CD4-positive, CD25-positive, alpha-beta regulatory T cell (primary cell): ENCODE results near the gene RASAL2. TPM values are rescaled to one million over a fixed set of nuclear protein-coding genes. Genes with fewer than 3 reads are reported as not detected.

Experiments
- ATAC-seq, 2 donors: fragments of 150-1000 bp; cut with Tn5 transposase; one replicate each; pipeline ENCODE4 v1.10.0; 2021; ENCODE audit warnings: low read depth in 2 of 2, moderate number of reproducible peaks in 2 of 2, moderate library complexity in 1 of 2
- DNase-seq, 3 donors: peaks; one replicate each; pipeline versions ENCODE4 v3.0.0 to v3.0.0-alpha.2; 2012 to 2022; ENCODE audit warnings: mixed read lengths in 1 of 3
- H3K27ac ChIP-seq: one replicate; pipeline ENCODE4 v1.7.0; 2013; ENCODE audit warnings: mild to moderate bottlenecking, low read length; ENCODE audit not compliant: insufficient read depth, poor library complexity, severe bottlenecking
- H3K27me3 ChIP-seq: one replicate; pipeline ENCODE4 v1.7.0; 2013; ENCODE audit warnings: low read length; ENCODE audit not compliant: control insufficient read depth, insufficient read depth
- H3K36me3 ChIP-seq: one replicate; pipeline ENCODE4 v1.7.0; 2013; ENCODE audit warnings: mild to moderate bottlenecking, low read length, moderate library complexity; ENCODE audit not compliant: control insufficient read depth, insufficient read depth
- H3K4me1 ChIP-seq: 2 replicates; pipeline ENCODE4 v1.7.0; 2013; ENCODE audit warnings: mild to moderate bottlenecking, low read length; ENCODE audit not compliant: insufficient read depth, control insufficient read depth, poor library complexity, severe bottlenecking
- H3K4me3 ChIP-seq: one replicate; pipeline ENCODE4 v1.7.0; 2013; ENCODE audit warnings: low read depth, mild to moderate bottlenecking, low read length, moderate library complexity
- H3K9me3 ChIP-seq, 2 experiments: 1 replicate in 1 of 2; 2 replicates in 1 of 2; pipeline ENCODE4 v1.7.0; 2013; ENCODE audit warnings: low read length in 2 of 2, mild to moderate bottlenecking in 1 of 2, moderate library complexity in 1 of 2; ENCODE audit not compliant: control insufficient read depth in 2 of 2
- H3K27ac Mint-ChIP-seq, 3 donors: one replicate each; pipeline ENCODE4 v1.8.0; 2020 to 2022; ENCODE audit warnings: mild to moderate bottlenecking in 3 of 3, mixed read lengths in 3 of 3, moderate library complexity in 2 of 3
- H3K27me3 Mint-ChIP-seq: one replicate; pipeline ENCODE4 v1.8.0; 2022; ENCODE audit warnings: mild to moderate bottlenecking, mixed read lengths
- H3K36me3 Mint-ChIP-seq: one replicate; pipeline ENCODE4 v1.8.0; 2020; ENCODE audit warnings: mixed read lengths
- H3K4me1 Mint-ChIP-seq, 4 donors: one replicate each; pipeline ENCODE4 v1.8.0; 2020 to 2022; ENCODE audit warnings: mixed read lengths in 4 of 4, mild to moderate bottlenecking in 1 of 4
- H3K4me3 Mint-ChIP-seq, 4 donors: one replicate each; pipeline ENCODE4 v1.8.0; 2020 to 2022; ENCODE audit warnings: mild to moderate bottlenecking in 4 of 4, mixed read lengths in 4 of 4, moderate library complexity in 3 of 4
- H3K9me3 Mint-ChIP-seq, 7 donors: one replicate each; pipeline ENCODE4 v1.8.0; 2020 to 2022; ENCODE audit warnings: mixed read lengths in 7 of 7, mild to moderate bottlenecking in 3 of 7, moderate library complexity in 2 of 7
- polyA plus RNA-seq, 4 donors: library from polyadenylated mRNA; unstranded; fragments of 300-500 nt; fragmentation: Illumina TruSeq; gene quantifications; one replicate each; pipeline ENCODE4 v1.2.3, GENCODE V29; 2021
- total RNA-seq: library from RNA; stranded (reverse); gene quantifications from one replicate; pipeline ENCODE4 v1.2.3, GENCODE V29; 2022

Gene RASAL2
- total and polyA plus RNA-seq, 5 donors from 2014 or later: not detected

DNA sequence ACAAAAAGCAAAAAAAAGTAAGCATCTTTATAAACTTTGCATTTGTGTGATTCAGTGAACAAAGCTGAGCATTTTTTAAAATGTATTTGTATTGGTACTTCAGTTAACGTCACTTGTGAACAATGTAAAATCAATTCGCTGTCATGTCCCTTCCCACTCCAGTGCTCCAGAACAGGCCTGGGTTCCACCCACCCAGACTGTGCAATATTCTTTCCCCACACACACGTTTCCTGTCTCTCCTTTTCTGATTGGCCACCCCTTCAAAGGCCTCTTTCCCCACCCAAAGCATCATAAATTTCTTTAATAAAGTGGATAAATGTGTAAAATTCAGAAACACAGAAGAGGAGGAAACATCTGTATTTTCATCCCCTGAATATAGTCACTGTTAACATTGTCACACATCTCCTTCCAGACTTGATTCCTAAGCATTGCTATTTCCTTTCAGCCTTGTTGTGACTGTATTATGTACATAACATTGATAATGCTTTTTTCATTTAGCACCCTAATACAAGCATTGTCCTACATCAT, 390.9 kb downstream of the RASAL2 start:
- Histone ChIP-seq H3K27me3 (no peaks in the 10 kb centered on the region), H3K36me3 (no peaks in the 10 kb centered on the region), H3K27ac (no peak overlapping the region), H3K4me3 (no peak overlapping the region), H3K4me1 (no peaks in the 10 kb centered on the region), H3K9me3 (no peaks in the 10 kb centered on the region)
- H3K9me3 Mint-ChIP-seq: peaks cover 0 to 1% (median 0%) of the 10 kb centered on the region in 7 donors
- peaks cover 22% of the 10 kb centered on the region for H3K27me3 Mint-ChIP-seq
- no peak overlapping the region for H3K27ac Mint-ChIP-seq
- H3K4me1 Mint-ChIP-seq: no peaks in the 10 kb centered on the region
- ATAC-seq (no peak), DNase-seq (no peak)
- H3K36me3 Mint-ChIP-seq: no peaks in the 10 kb centered on the region
- no peak overlapping the region for H3K4me3 Mint-ChIP-seq

DNA sequence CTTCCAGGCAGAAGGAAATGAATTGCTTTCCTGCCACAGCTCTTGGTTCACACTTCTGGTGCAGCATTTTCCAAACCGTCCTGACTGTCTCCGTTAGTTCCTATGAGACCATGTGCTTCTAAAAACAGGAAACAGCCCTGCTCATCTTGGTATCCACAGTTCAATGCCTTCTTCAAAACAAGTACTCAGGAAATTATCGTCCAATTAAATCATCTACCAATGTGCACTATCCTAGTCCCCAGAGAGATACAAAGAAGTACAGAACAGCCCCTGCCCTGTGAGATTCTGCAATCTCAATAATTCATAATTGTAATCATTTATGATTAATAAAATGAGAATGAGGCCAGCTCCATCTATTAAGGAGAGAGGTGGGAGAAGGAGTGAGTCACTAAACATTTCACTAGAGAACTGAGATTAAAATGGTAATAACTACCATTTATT, 391.7 kb downstream of the RASAL2 start:
- H3K4me1 ChIP-seq: no peaks in the 10 kb centered on the region
- H3K9me3 ChIP-seq: no peaks in the 10 kb centered on the region
- H3K36me3 ChIP-seq: no peaks in the 10 kb centered on the region
- no peaks in the 10 kb centered on the region for H3K4me1 Mint-ChIP-seq
- H3K27me3 Mint-ChIP-seq: peaks cover 22% of the 10 kb centered on the region
- H3K36me3 Mint-ChIP-seq: no peaks in the 10 kb centered on the region
- no peaks in the 10 kb centered on the region for H3K27me3 ChIP-seq
- no peak overlapping the region for H3K27ac Mint-ChIP-seq
- H3K9me3 Mint-ChIP-seq: peaks cover 0 to 1% (median 0%) of the 10 kb centered on the region in 7 donors
- H3K4me3 ChIP-seq: no peak overlapping the region
- ATAC-seq: no peak
- no peak overlapping the region for H3K27ac ChIP-seq
- DNase-seq: no peak
- no peak overlapping the region for H3K4me3 Mint-ChIP-seq

DNA sequence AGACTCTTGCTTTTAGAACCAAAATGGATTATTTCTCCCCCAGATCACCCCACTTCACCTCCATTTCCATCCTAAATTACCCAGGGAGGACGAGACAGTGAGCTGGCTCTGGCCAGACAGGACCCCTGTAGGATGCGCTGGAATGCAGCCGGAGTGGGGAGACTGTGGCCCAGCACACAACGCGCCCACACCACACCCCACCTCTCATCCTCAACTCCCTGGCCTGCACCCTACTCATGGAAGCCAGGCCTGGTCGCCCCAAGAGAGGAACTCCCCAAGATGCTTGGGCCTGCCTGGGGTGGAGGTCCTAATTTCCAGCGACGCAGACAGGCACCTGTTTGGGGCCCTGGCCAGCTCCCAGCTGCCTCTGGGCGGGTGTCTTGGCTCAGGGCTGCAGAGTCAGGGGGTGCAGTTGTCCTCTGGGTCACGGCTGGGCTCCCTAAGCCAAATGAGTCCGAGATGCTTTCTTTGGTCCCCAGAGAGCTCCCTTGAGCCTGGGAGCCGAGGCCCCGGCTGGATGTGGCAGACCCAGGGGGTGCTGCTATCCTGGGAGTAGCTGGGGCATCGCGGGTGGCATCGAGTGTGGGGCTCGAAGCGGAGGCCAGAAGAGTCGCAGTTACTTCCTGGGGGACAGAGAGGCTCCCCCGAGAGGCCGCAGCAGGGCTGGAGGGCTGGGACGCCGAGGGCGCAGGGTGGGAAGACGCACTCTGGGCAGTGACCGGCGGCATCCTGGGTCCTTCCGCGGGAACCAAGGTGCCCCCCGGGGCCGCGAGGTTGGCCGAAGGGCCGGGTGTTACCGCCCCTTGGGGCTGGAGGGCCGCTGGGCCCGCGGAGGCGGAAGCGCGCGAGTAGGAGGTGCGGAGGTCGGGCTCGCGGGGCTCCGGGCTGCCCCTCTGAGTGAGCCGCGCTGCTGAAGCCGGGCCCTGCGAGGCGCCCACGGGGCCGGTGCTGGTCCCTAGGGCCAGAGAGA, 392.5 kb downstream of the RASAL2 start:
- no peaks in the 10 kb centered on the region for H3K36me3 ChIP-seq
- Mint-ChIP-seq H3K27me3 (peaks cover 22% of the 10 kb centered on the region), H3K4me1 (no peaks in the 10 kb centered on the region), H3K36me3 (no peaks in the 10 kb centered on the region), H3K27ac (no peak overlapping the region), H3K4me3 (no peak overlapping the region), H3K9me3 (peaks cover 0 to 1% (median 0%) of the 10 kb centered on the region in 7 donors)
- H3K27me3 ChIP-seq: no peaks in the 10 kb centered on the region
- ATAC-seq: no peak
- H3K4me1 ChIP-seq: no peaks in the 10 kb centered on the region
- H3K27ac ChIP-seq: no peak overlapping the region
- DNase-seq: no peak
- no peaks in the 10 kb centered on the region for H3K9me3 ChIP-seq
- no peak overlapping the region for H3K4me3 ChIP-seq

DNA sequence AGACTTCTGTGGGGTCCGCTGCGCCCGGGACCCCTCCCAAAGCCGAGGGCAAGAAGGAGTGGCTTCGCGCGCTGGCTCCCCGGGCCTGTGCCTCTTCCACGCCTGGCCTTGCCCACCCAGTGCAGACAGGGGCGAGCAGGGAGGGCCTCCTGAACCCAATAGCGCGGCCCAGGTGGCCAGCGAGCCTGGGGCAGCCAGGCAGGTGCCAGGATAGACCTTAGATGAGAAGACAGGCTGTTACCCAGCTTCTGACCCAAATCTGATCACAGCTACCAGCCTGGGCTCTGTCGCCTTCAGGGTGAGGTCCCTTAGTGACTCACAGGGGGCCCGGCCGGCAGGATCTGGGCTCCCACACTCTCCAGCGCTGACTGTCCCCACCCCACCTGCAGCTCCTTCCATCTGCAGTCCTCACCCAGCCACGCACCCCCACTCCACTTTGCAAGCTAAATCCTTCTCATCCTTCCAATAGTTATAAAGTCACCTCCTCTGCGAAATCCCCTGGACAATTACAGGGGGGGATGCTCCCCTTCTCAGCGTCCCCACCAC, 393.2 kb downstream of the RASAL2 start:
- Mint-ChIP-seq H3K9me3 (peaks cover 0 to 1% (median 0%) of the 10 kb centered on the region in 7 donors), H3K27me3 (peaks cover 22% of the 10 kb centered on the region), H3K4me3 (no peak overlapping the region), H3K36me3 (no peaks in the 10 kb centered on the region), H3K4me1 (no peaks in the 10 kb centered on the region), H3K27ac (peak overlapping the region in 1 of 3 donors; percentile 72)
- ATAC-seq (no peak), DNase-seq (no peak)
- Histone ChIP-seq H3K9me3 (no peaks in the 10 kb centered on the region), H3K4me1 (no peaks in the 10 kb centered on the region), H3K36me3 (no peaks in the 10 kb centered on the region), H3K4me3 (no peak overlapping the region), H3K27me3 (no peaks in the 10 kb centered on the region), H3K27ac (no peak overlapping the region)

DNA sequence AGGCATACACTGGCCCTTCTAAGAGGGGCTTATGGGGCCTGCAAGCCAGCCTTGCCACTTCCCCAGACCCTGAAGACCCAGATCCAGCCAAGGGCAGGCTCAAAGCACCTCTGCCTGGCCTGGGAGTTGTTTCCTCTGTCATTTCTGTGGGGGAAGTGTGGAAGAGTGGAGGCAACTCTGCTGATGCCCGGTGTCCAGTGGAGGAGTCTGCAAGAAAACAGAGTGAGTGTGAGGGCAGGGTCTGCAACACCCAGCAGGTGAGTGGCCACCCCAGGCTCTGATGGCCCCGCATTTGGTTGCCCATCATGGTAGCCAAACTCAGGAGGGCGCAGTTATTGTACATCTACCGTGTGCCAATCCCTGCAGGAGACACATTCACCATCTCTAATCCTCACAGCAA, 394.5 kb downstream of the RASAL2 start:
- Mint-ChIP-seq H3K4me1 (no peaks in the 10 kb centered on the region), H3K36me3 (no peaks in the 10 kb centered on the region), H3K4me3 (no peak overlapping the region), H3K27ac (no peak overlapping the region), H3K9me3 (peaks cover 0 to 1% (median 0%) of the 10 kb centered on the region in 7 donors), H3K27me3 (peaks cover 22% of the 10 kb centered on the region)
- no peaks in the 10 kb centered on the region for H3K36me3 ChIP-seq
- no peaks in the 10 kb centered on the region for H3K4me1 ChIP-seq
- DNase-seq (no peak), ATAC-seq (no peak)
- H3K4me3 ChIP-seq: no peak overlapping the region
- H3K9me3 ChIP-seq: no peaks in the 10 kb centered on the region
- H3K27me3 ChIP-seq: no peaks in the 10 kb centered on the region
- no peak overlapping the region for H3K27ac ChIP-seq

DNA sequence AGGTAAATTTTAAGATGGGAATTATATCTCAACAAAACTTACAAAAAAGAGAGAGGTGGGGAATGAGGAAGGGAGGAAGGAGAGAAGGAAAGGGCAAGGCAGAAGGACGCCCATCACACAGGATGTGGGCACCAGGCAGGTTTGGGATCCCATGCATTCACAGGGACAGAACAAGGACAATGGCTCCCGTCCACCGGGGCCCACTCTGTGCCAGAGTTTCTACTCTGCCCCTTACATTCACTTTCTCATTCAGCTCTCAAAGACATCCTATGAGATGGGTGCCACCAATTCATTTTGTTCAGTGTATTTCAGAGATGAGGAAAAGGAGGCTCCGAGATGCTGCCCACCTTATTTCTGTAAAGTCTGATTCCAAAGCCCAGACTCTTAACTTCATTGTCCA, 395.5 kb downstream of the RASAL2 start:
- no peaks in the 10 kb centered on the region for H3K36me3 Mint-ChIP-seq
- DNase-seq (no peak), ATAC-seq (no peak)

DNA sequence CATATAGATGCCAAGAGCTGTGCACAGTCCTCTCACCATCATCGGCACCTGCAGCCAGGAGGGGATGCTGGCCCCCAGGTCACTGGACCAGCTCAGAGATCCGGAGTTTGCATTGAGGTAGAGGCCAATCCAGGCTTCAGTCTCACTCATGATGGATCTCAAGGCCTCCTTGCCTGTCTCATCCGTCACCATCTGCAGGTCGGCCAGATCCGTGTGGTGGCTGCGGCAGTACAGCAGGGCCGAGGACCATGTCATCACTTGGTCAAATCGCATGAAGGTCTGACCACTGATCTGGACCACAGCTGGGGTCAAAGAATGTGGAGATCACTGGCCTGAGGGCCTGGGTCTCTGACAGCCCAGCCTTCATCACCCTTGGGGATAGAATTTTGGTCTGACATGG, 396.2 kb downstream of the RASAL2 start:
- Histone ChIP-seq H3K9me3 (no peaks in the 10 kb centered on the region), H3K36me3 (no peaks in the 10 kb centered on the region), H3K4me3 (no peak overlapping the region), H3K27me3 (no peaks in the 10 kb centered on the region), H3K27ac (no peak overlapping the region), H3K4me1 (no peaks in the 10 kb centered on the region)
- H3K27me3 Mint-ChIP-seq: peaks cover 13% of the 10 kb centered on the region
- no peak overlapping the region for H3K4me3 Mint-ChIP-seq
- ATAC-seq (no peak), DNase-seq (no peak)
- H3K9me3 Mint-ChIP-seq: peaks cover 0 to 2% (median 0%) of the 10 kb centered on the region in 7 donors
- no peaks in the 10 kb centered on the region for H3K4me1 Mint-ChIP-seq
- H3K36me3 Mint-ChIP-seq: no peaks in the 10 kb centered on the region
- no peak overlapping the region for H3K27ac Mint-ChIP-seq

More for the DNA sequence above, 395.5 kb downstream of the RASAL2 start:
- Mint-ChIP-seq H3K27ac (no peak overlapping the region), H3K9me3 (peaks cover 0 to 2% (median 0%) of the 10 kb centered on the region in 7 donors), H3K27me3 (peaks cover 18% of the 10 kb centered on the region), H3K4me3 (no peak overlapping the region), H3K4me1 (no peaks in the 10 kb centered on the region)
- Histone ChIP-seq H3K4me1 (no peaks in the 10 kb centered on the region), H3K27ac (no peak overlapping the region), H3K36me3 (no peaks in the 10 kb centered on the region), H3K4me3 (no peak overlapping the region), H3K9me3 (no peaks in the 10 kb centered on the region), H3K27me3 (no peaks in the 10 kb centered on the region)
